GM19328 (cell line): ENCODE data around the gene TCEAL6.
"Not testable (repeated sequence)": the region's sequence is repeated elsewhere in the genome, so short reads cannot be mapped to it uniquely, and the experiment has no call there.

ENCODE experiments used
- ATAC-seq: cut with Tn5 transposase; IDR thresholded peaks from one replicate; pipeline ENCODE4 v1.9.1; 2021; ENCODE audit warnings: mild to moderate bottlenecking, moderate library complexity; ENCODE audit not compliant: unreplicated experiment

TCEAL6 gene

DNA sequence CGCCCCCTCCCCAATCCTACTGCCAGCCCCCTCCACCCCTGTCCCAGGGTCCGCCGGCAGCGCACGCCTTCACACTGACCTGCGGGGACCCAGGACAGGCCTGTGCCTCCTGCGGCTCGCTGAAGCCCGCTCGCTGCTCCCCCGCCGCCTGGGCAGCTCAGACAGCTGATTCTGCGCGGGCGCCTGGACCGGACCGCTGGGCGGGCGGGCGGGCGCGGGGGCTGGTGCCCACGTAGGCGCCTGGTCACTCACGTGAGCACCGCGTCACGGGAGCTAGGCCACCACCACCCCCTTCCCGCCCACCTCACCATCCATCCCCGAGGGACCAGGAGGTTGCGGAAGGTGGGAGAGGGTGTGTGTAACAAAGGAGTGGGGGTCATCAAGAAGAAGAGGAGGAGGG, at the start of gene TCEAL6:
Gene TCEAL6, minus strand, starts transcription at position 208 of the 400 bp plus-strand sequence.
- not testable (repeated sequence) for ATAC-seq

- no peak for ATAC-seq
These were observed 43.9 kb upstream of the TCEAL6 start for GRCh38 chrX:102185967-102186720.

DNA sequence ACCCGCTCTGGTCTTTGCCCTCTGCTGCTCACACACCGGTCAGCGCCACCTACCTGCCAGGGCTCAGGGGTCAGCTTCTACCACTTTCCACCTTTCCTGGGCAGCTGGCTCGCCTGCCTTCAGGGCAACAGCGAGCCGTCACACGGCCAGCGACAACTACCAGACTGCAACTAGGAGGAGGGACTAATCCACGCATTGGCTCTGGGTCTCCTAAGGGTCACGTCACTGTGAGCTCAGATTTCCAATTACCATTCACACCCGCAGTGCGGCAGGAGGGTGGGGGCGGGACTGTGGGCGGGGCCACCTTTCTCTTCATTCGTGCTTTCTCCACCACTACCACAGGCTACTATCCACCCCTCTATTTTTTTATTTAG, 13.5 kb upstream of the TCEAL6 start, which contains the start of gene BEX5:
Gene BEX5, minus strand, starts transcription at position 172 of the 374 bp plus-strand sequence. CDS start 1,712 bp downstream, outside the sequence.
- ATAC-seq, result peak; percentile 65

DNA sequence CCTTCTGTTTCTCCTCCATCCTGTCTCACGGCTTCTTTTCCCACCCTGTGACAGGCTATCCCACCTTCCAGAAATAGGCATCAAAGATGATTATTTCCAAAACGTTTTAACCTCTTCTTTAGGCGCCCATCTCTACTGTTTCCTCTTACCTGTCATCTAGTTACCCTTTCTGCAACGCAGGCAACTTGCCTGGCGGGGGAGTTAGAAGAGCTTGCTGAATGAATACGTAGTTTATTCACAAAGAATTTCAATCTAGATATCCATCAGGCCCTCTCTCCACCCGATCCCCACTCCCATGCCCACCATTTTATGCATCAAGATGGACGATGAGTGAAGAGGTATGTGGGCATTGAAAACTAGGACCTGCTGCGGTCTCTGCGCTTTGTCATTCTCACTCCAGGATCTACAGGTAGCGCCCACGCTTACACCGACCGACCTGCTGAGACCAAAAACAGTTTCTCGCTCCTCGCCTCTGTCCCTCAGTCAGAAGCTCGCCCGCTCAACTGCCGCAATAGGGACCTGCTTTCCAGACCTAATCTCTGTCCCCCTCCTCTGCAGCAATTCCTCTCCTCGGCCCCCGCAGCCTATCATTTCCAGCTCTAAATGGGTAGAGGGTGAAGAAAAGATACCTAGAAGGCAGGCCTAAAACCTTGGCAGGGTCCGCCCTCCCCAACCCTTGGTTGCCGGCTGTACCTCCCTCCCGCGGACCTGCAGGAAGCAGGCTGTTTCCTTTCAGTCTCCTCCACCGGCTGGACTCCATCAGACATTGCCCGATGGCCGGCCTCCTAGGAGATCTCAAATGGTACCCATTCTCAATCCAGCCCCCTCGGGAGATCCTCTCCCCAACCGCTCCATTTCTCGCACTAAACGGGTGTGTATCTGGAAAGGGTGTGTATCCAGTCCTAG, 12.9 kb upstream of the TCEAL6 start:
- ATAC-seq, result peak; percentile 30

DNA sequence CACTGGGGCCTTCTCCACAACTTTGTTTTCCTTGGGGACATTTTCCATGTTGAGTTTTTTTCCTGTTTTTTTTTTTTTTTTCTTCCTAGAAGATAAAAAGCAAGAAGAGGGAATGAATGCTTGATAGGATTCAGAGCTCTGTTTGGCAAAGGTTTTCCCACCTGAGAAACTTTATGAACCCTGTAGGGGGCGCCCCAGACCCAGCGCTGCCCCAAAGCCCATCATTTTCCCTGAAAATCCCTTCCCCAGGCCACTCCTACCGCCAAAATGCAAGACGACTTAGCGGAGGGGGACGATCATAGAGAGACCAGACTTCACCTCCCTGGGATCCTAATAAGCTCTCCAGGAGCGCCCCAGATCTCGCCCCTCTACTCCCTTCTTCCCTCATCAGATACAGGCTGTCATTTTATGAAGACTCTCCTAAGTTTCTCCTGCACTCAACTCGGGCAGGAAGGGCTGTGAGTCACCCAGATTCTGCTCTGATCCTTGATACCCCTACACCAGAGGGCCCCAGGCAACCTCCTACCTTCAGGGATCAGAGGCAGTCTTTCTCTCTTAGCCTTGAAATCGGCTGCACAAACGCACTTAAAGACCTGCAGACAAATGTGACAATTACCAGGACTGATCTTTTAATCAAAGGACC, 12.1 kb upstream of the TCEAL6 start:
- ATAC-seq, result no peak

DNA sequence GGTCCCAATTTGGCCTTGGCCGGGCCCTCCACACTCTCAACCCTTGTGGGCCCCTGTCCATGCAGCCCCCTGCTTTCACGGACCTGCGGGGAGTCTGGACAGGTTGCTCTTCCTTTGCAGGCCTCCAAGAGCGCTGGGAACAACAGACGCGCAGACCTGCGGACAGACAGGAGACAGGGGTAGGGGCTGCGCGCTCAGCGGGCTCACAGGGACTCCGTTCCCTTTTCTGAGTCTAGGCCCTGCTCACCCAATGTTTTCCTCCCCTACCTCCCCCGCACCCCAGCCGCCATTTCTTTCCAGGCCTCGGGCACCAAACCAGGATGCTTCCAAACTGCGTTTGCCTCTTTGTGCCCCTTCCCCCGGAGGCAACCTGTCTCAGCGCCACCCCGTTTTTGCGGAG, 650 bp downstream of the TCEAL6 start:
- not testable (repeated sequence) for ATAC-seq

DNA sequence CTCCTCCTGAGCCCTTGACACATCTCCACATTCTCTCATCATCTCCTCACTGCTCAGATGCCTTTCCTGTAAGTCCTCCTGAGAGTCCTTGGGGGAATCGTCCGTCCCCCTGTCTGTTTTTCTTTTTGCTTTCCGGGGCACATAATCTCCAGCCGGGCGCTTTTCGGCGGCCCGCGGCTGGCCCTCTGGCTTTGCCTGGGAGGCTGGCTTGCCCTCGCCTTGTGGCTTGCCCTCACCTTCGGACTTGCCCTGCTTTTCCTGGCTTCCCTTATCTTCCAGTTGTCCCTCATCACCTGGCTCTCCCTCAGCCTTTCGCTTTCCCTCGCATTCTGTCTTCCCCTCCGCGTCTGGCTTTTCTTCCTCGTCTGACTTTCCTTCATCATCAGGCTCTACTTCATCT, 1.4 kb downstream of the TCEAL6 start:
- not testable (repeated sequence) for ATAC-seq

GRCh38 chrX:102138064-102138463, 4.2 kb downstream of the TCEAL6 start:
- no peak for ATAC-seq

DNA sequence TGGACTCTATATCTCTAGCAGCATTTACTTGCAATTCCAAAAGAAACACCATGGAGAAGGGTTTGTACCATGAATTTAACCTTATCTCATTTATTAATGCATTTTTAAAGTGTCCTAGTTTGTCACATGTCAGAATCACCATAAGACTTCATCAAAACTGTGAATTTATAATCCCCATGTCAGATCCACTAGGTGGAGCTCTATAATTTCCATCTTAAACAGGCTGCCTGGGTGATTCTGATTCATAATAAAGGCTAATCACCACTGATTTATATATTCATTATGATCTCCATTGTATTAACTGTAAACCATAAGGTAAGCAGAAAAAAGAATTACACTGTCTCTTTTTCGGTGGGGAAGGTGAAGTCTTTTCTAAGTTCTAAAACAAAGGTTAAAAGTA, 12.8 kb downstream of the TCEAL6 start:
- no peak for ATAC-seq

GRCh38 chrX:102126863-102127262, 15.4 kb downstream of the TCEAL6 start:
- ATAC-seq, result no peak

DNA sequence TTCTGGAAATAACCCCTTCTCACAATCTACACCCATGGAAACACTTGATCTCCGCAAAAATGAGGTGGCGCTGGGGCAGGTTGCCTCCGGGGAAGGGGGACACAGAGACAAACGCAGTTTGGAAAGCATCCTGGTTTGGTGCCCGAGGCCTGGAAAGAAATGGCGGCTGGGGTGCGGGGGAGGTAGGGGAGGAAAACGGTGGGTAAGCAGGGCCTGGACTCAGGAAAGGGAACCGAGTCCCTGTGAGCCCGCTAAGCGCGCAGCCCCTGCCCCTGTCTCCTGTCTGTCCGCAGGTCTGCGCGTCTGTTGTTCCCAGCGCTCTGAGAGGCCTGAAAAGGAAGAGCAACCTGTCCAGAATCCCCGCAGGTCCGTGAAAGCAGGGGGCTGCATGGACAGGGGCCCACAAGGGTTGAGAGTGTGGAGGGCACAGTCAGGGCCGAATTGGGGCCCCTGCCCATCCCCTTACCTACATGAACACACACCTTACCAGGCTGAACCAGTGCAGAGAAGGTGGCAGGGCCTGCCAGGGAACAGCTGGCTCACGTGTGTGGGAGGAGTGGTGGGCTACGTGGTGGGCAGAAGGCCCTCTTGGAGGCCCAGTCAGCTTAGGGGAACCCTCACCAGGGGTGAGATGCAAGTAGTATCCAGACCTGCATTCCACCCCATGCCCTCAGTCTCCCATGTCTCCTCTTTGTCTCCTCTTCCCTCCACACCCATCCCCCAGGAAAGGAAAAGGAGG, 16.0 kb downstream of the TCEAL6 start:
- ATAC-seq, result not testable (repeated sequence)

DNA sequence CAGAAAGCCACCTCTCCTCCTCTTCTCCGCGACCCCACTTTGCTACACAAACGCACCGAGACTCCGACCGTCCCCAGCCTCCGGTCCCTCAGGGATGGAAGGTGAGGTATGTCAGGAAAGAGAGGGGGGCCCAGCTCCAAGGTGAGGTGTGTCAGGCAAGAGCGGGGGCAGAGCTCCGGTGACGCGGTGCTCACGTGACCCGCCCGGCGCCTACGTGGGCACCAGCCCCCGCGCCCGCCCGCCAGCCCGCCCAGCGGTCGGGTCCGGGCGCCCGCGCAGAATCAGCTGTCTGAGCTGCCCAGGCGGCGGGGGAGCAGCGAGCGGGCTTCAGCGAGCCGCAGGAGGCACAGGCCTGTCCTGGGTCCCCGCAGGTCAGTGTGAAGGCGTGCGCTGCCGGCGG, 16.8 kb downstream of the TCEAL6 start, which contains the start of gene TCEAL2:
Gene TCEAL2, plus strand, starts transcription at position 244 of the 400 bp plus-strand sequence. CDS start 1,152 bp downstream, outside the sequence.
- not testable (repeated sequence) for ATAC-seq

GRCh38 chrX:102125014-102125413, 17.3 kb downstream of the TCEAL6 start:
- ATAC-seq, result not testable (repeated sequence)

DNA sequence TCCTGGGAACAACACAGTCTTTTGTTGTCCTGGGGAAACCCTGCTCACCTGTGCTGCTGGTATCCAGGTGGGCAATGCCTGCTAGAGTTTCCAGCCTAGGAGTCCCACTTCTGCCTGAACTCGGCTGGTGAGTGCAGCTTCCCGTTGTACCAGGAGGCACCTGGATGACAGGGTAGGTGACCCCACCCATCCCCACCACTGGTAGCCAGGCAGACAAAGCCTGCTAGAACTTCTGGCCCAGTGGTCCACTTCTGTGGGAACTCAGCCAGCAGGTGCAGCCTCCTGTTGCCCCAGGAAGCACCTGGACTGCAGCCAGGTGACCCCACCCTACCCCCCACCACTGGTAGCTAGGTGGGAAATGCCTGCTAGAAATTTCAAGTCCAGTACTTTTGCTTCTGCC, 26.5 kb downstream of the TCEAL6 start:
- ATAC-seq, result no peak

DNA sequence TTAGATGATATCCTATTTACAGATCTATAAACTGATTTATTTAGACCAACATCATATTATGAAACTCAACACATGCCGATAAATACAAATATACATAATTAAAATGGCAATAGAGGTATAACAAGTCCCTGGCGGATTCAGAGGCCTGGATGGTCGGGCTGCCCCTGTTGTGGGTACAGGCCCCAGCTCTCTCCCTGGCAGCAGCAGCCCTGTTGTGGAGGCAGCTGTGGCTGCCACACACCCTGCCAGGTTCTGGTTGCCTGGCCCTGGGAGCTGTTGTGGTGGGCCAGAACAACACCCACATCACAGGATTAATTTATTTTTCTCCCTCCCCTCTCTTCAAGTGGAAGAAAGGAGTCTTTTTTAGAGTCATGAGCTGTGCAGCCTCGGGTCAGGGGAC, 28.9 kb downstream of the TCEAL6 start:
- ATAC-seq, result no peak
